ENCODE results near the gene COG7.

DNA sequence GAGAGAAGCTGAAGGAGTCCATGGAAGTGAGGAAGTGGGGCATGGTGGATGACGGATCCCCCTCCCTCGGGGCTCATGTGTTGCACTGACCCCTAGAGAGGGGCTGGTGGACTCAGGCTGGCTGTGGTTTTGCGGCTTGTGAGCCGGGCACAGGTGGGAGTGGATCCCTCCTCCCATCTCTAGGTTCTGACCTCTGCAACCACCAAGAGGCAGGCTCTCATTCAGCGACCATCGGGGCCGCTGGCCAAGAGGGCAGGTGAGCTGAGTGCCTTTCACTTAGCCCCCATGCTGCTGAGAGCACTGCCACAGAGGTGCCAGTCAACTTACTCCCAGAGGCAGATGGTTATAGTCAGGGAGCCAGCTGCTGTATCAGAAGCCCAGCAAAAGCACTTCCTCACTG is 83.6 kb downstream of the COG7 start:
- no peak for TF ChIP-seq CTCF (IDR thresholded peaks at IDR 0.05)
- no peak for TF ChIP-seq POLR2A (IDR thresholded peaks at IDR 0.05)

Data from testis (tissue), 2 donors.